PC-3 (cell line): ENCODE results near the gene CLPTM1L.

Experiments used
- CTCF ChIP-seq: fragments of 300-600 bp; sonication (generic); conservative IDR thresholded peaks from 2 replicates; pipeline ENCODE4 v1.5.1; 2017; ENCODE audit warnings: antibody characterized with exemption, low read depth, mild to moderate bottlenecking, low read length
- EZH2 ChIP-seq: fragments of 300-600 bp; sonication (generic); IDR thresholded peaks from one replicate; pipeline ENCODE4 v1.6.1; 2017; ENCODE audit warnings: antibody characterized with exemption, mild to moderate bottlenecking, low read length; ENCODE audit not compliant: unreplicated experiment

GRCh38 chr5:1268666-1269065 is 76.2 kb downstream of the CLPTM1L start:
- no peak for TF ChIP-seq CTCF
- TF ChIP-seq EZH2, result no peak
